NCI-H510A (cell line): ENCODE measurements around the gene HEATR9.
A peak's percentile ranks its signal among the peaks of the same experiment; 100 is the strongest.

Experiments used
- DNase-seq: peaks from one replicate; lab custom pipeline; 2025; lab: John Stamatoyannopoulos, UW

Gene HEATR9

DNA sequence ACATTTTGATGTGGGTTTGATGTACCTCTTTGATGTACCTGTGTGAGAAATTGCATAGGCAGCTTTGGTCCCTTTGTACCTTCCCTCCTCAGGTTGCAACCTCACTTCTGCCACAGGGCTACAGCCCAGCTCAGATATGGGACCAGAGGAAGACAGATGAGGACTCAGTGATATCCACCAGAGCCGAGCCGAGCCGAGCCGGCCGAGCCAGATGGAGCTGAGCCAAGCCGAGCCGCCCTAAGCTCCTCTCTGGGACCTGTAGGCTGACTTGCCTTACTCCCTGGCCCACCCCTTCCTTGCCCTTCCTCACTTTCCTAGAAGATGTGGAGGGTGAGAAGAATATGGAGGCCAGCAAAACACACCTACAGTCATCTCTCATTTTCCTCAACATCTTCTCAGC is 3.8 kb downstream of the HEATR9 start:
- no peak for DNase-seq

DNA sequence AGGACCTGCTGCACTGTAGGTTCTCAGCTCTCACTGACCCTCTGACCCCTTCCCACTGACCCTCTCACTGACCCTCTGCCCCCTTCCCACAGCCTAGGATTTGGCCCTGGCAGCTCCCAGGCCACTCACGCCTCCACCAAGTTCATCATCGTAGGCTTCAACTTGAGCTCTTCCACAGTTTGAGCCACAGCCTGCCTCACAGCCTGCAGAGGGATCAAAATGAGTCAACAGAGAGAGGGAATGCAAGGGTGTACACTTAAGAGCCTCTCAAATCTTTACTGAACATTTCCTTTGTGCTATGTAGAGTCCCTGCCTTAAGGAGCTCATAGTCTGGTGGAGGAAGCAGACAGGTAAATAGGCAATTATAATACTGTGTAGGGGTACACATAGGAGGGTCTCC is 12.1 kb downstream of the HEATR9 start:
- no peak for DNase-seq

DNA sequence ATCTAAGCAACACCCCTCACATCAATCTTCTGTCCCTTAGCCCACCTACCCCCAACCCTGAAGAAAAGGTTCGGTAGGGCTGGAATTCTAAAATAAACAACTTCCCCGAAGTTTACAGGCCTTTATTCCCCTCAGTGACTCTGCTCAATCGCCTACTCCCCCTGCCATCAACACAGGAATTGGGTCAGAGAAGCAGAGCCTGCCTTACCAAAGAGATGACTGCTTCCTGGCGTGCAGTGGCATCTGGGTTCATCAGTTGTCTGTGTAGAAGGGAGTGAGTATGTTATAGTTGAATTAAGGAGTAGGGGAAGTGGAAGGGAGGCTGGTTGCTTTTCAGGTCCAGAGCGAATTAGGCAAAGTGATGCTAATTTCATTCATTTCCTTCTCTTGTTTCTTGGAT is 12.7 kb downstream of the HEATR9 start:
- DNase-seq, result no peak

DNA sequence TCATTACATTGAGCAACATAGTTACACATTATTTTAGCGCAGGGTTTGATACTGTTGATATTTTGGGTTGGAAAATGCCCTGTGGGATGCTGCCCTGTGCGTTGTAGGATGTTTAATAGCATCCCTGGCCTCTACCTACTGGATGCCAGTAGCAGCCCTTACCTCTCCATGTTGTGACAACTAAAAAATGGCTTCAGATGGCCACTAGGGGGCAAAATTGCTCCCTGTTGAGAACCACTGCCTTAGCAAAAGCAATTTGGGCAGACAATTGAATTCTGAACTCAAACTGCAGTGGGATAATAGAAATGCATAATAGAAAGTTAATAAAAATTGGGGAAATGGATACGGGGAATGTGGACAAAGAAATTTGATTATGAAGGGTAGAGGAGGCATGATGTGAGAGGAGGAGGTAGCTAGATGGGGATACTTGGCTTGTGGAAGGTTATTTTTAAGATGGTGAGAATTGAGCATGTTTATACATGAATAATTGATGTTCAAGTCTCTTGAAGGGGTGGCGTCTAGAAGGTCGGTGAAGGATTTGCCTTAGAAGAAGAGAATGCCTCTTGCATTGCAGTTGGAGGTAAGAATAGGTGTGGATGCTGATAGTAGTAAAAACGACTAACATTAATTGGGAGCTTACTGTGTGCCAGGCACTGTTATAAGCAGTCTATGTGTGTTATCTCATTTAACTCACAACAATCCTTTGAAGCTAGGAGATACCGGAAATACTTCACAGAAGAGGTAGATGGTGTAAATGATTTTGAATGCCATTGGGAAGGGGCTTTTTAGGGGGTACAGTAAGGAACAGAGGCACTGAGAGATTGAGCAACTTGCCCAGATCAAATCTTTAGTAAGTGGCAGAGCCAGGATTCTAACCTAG is 19.0 kb downstream of the HEATR9 start:
- DNase-seq, result peak; percentile 17

GRCh38 chr17:35847633-35848373 is 20.9 kb downstream of the HEATR9 start:
- DNase-seq, result no peak

DNA sequence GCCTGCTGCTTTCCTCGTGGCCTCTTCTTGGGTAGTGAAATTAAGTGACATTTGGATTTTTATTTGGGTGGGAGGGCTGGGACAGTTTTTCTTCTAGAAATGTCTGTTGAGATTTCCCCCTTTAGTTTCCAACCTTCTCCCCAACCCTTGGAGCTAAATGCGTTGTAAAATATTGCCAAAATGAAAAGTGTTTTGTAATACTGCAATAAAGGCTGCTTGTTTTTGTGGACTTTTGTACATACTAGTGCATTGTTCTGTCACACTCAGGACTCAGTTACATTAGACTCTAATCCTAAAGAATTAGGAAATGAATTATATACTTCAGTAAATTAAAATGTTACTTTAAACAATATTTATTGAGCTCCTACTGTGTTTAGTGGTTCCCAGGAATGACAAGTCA is 21.7 kb downstream of the HEATR9 start:
- no peak for DNase-seq

DNA sequence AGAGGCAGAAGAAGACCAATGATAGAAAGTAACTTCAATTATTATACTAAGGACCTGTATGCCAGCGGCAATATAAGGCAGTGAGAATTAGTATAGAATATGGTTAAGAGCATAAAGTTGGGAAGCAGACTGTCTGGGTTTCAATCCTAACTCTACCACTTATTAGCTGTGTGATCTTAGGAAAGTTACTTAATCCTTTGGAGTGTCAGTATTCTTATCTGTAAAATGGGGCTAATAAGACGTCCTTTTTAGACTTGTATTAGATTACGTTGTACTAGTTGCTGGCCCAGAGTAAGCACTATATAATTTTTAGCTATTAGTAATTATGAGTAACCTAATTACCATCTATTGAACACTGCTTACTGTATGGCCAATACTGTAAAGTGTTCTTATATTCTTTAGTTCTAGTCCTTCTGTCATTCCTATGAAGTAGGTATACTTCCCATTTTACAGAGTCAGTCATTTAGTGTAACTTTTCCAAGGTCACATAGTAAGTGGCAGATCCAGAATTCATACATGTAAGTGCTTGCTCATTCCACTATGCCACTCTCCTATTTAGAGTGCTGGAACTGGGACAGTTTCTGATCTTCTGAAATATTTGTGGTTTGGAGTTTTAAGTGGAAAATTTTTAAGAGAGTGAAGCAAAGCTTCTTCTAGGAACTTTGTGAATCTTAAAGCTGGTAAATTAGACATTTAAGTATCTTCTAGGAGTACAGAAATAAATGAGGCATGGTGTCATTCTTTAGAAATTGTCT is 22.5 kb downstream of the HEATR9 start:
- DNase-seq, result no peak

DNA sequence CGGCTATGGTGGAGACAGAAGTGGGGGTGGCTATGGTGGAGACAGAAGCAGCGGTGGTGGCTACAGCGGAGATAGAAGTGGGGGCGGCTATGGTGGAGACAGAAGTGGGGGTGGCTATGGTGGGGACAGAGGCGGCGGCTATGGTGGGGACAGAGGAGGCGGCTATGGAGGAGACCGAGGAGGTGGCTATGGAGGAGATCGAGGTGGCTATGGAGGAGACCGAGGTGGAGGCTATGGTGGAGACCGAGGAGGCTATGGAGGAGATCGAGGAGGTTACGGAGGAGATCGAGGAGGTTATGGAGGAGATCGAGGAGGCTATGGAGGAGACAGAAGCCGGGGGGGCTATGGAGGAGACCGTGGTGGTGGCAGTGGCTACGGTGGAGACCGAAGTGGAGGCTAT is 24.1 kb downstream of the HEATR9 start:
- DNase-seq, result no peak

DNA sequence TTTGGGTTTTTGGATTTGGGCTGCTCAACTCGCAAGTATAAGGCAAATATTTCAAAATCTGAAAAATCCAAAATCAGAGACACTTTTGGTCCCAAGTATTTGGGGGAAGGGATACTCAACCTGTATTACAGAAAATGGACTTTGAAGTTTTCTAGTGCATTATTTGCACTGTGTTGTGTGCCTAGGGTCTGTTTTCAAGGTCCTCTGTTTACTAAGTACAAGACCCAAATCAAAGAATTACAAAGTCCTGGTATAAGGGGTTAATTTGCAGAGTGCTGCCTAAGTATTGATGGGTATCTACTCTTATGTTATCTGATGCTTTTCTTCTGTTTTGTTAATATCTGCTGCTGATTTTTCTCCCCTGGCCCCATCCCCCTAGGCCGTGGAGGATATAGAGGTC is 25.0 kb downstream of the HEATR9 start:
- DNase-seq, result no peak

DNA sequence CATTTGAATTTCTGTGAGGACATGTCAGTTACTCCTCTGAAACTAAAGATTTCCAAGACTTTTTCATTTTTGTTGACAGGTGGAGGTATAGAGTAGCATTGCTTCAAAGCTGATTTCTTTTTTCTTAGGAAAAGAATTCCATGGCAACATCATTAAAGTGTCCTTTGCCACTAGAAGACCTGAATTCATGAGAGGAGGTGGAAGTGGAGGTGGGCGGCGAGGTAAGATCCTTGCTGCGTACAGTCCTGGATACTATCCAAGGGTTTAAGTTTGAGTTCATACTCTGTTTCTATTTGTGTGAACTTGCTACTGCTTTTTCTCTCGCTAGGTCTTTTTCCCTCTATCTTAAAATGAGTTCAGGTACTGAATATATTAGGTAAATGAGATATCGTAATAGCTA is 26.5 kb downstream of the HEATR9 start:
- no peak for DNase-seq

- DNase-seq, result no peak
Observed at GRCh38 chr17:35841505-35841904, 27.2 kb downstream of the HEATR9 start.

DNA sequence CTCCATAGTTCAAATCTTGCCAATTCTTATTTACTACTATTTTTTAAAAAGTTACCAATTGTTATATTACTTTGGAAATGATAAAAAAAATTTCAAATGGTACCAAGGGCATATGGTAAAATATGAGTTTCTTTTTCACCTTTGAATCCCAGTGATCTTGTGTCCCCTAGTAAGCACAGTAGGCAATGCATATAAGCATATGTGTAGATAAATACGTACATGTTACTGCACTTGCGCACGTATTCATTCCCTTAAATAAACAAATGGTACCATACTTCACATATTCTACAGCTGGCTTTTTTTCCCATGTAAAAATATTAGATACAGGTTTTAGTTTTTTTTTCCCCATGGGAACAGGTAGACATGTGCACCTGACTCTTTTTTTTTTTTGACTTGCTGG is 27.6 kb downstream of the HEATR9 start:
- no peak for DNase-seq

DNA sequence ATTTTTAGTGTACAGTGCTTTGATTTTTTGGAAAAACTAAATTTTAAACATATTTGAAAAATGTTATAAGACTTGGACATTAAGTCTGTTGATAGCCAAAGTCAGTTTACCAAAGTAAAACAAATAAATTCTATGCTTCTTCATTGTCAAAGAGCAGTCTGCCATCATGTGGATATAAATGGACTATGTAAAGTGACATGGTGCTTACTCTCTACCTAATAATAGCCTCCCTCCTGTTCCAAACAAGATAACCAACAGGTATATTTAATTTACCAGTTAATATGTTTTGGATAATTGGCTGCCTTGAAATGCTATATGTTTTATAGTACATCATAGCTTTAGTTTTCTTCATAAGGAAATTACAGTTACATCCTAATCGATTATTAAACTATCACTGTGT is 43.5 kb downstream of the HEATR9 start:
- DNase-seq, result no peak

- no peak for DNase-seq
Observed at GRCh38 chr17:35821308-35821707, 47.4 kb downstream of the HEATR9 start.

GRCh38 chr17:35819455-35819854 is 49.2 kb downstream of the HEATR9 start:
- DNase-seq, result no peak

DNA sequence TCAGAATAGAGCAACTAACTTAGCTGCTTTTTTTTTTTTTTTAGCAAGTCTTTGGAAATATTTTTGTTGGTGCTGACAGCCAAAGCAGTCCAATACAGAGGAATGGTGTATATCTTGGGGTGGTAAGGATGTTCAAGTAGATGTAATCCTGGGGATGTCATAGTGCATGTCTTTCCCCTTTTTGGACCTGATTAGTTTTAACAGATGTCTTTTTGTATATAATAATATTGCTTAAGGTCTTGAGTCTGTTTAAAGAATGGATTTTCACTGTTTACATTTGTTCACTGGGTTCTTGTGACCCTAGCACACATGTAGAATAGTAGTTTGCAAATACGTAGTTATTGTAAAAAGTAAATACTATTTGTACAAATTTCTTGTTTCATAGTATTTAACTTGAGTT is 51.5 kb downstream of the HEATR9 start:
- DNase-seq, result no peak

DNA sequence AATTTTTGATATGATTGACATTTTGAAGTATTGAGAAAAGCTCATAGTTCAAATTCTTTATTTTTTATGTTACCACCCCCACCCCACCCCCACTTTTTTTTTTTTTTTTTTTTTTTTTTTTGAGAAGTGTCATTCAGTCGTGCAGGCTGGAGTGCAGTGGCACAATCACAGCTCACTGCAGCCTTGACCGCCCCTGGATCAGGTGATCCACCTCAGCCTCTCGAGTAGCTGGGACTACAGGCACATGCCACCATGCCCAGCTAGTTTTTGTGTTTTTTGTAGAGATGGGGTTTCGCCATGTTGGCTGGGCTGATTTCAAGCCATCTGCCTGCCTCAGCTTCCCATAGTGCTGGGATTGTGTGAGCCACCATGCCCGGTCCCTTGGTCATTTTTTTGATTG is 52.0 kb downstream of the HEATR9 start:
- no peak for DNase-seq

- DNase-seq, result no peak
Observed at GRCh38 chr17:35812456-35812855, 56.2 kb downstream of the HEATR9 start.

DNA sequence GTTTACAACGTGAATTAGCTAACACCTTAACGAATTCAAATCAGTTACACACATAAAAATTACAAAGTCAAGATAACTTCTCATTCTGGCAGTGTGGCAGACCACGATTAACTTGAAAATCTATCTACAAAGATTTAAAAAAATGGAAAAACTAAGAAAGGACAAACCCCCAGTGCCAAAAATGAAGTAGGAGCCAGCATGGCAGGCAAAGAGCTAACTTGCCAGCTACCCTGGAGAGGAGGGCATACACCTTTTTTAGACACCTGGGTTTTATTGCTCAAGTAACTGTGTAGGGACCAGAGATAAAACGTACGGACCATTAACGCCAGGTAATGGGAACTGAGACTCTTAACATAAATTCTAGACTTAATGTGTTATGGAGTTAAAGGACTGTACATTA is 56.9 kb downstream of the HEATR9 start:
- DNase-seq, result no peak

DNA sequence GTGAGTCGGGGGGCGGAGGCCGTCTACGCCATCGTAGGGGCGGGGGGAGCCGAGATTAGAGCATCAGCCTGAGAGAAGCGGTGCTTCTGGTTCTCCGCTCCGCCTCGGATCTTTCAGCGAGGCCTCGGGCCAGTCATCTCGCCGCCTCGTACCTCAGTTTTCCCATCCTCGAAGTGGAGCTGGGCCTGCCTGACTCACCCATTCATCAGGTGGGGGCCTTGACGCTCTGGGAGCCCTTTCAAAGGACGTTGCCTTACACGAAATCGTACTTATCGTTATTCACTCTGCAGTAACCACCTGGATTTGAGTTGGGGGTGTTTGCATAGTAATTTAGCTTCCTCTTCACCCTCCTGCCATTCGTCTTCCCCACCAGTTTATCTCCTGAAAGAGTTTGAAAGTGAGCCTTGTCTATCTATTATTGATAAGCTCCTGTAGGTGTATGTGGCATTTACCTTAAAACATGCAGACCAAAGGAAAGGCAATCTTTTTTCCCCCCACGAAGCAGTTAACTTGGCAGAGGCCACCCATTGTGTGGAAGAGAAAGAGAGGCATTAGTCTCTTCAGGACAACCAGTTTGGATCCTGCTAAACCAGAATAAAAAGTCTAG is 58.7 kb downstream of the HEATR9 start:
- peak; percentile 8 for DNase-seq

DNA sequence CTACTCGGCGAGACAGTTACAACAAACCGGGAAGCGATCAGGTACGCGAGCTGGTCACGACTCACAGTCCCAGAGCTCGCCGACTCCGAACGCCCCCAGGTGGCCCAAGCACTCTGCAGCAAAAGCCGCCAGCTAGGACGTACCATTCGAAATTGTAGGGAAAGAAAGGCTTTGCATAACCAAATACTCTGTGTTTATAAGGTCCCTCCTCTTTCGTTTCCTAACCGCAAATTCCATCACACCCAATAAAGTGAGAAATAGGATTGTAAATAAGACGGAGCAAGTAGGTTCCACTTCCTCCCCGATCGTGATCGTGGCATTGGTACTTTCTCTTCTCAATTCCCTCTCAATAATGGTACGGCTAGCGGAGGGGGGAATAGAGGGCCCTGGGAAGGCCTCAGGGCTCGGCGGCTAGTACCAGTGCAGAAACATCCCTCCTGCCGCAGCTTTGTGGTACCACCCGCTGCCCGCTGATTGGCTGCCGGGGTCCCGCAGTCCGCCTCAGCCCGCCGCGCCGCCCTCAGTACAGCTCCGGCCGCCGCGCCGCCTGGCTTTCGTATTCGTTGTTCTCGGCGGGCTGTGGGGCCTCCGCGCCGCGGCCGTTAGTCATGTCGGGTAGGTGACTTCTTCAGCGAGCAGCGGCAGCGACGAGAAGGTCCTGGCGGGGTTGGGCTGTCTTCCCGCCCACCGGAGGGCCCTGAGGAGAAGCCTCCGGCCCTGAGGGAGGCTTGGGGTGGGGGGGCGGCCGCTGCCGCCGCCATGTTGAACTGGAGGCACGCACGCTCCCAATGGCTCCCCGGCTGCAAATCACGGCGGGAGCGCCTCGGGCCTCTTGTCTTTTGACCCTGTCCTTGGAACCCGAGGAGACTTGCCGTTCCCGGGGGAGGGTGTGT is 59.5 kb downstream of the HEATR9 start, which contains the start of gene TAF15:
TSS of gene TAF15 (plus strand) at position 523 of the 893 bp plus-strand sequence. CDS start at position 609, 86 bp downstream.
- DNase-seq, result peak; percentile 94
